ENCODE data around the gene SLC4A9. TPM values are rescaled to one million over a fixed set of nuclear protein-coding genes. Genes with fewer than 3 reads are reported as not detected.
"Not testable (repeated sequence)": the region's sequence is repeated elsewhere in the genome, so short reads cannot be mapped to it uniquely, and the experiment has no call there.

SLC4A9 gene
- total and polyA plus RNA-seq, 2 donors (not counting 1 experiment from before 2014, with no cell fraction given), result 0.10 TPM; not detected in 1

- Histone ChIP-seq H3K9ac (ENCODE audit: low read length) (peak overlapping the region; percentile 8), H3K27me3 (replicated peaks in 1 of 4; ENCODE audit: control extremely low read depth in 1 of 4, control insufficient read depth in 3 of 4, insufficient read depth in 4 of 4, low read length in 3 of 4) (peaks cover 0 to 8% (median 0%) of the 10 kb centered on the region in 4 experiments), H3K4me3 (ENCODE audit: control extremely low read depth in 1 of 5, extremely low read depth in 1 of 5, insufficient read depth in 1 of 5, low read depth in 2 of 5, low read length in 4 of 5) (no peak overlapping the region), H4K20me1 (ENCODE audit: control insufficient read depth, insufficient read depth, low read length, poor library complexity, severe bottlenecking) (no peaks in the 10 kb centered on the region), H3K4me2 (replicated peaks; ENCODE audit: low read depth, low read length, poor library complexity, severe bottlenecking) (peak overlapping the region; percentile 52), H3K79me2 (ENCODE audit: control insufficient read depth, insufficient read depth, low read length) (no peaks in the 10 kb centered on the region), H3K4me1 (ENCODE audit: control insufficient read depth in 2 of 2, insufficient read depth in 2 of 2, low read length in 2 of 2) (peaks cover 31 to 46% of the 10 kb centered on the region in 2 donors), H3K27ac (ENCODE audit: low read length in 2 of 2) (no peak overlapping the region), H3K36me3 (replicated peaks in 1 of 2; ENCODE audit: control extremely low read depth in 1 of 2, control insufficient read depth in 1 of 2, extremely low read depth in 1 of 2, insufficient read depth in 2 of 2, low read length in 1 of 2) (no peaks in the 10 kb centered on the region), H3K9me3 (ENCODE audit: control extremely low read depth in 1 of 3, control insufficient read depth in 2 of 3, insufficient read depth in 1 of 3, low read length in 2 of 3) (peaks cover 0 to 3% (median 0%) of the 10 kb centered on the region in 3 donors), H2AFZ (ENCODE audit: insufficient read depth, low read depth, low read length, poor library complexity, severe bottlenecking) (peak overlapping the region; percentile 52)
- ATAC-seq (ENCODE audit: low read depth) (peak; percentile 12), DNase-seq (peak; percentile 51)
- intact Hi-C loops (cut with micrococcal nuclease), result no loop called here
- Mint-ChIP-seq H3K4me3 (peak overlapping the region; percentile 20), H3K4me1 (peaks cover 40% of the 10 kb centered on the region), H3K27ac (no peak overlapping the region), H3K9me3 (ENCODE audit: insufficient read depth) (no peaks in the 10 kb centered on the region), H3K27me3 (no peaks in the 10 kb centered on the region)
- 0% methylated on average over 2 of the region's 6 CpGs for WGBS (ENCODE audit: insufficient coverage)
- ChIA-PET CTCF (interaction anchor here (1.0 to 18.0 kb wide), 3 partner anchors 10 to 96 kb away, joined by 4 to 594 read pairs (median 4); no protein-coding TSS in a partner anchor), POLR2A (no interaction called here)
- TF ChIP-seq CTCF (IDR thresholded peaks at IDR 0.05), result no peak
These were observed 17.7 kb upstream of the SLC4A9 start for GRCh38 chr5:140342287-140342686.

GRCh38 chr5:140342896-140343295, 17.1 kb upstream of the SLC4A9 start:
- peaks cover 44% of the 10 kb centered on the region for H3K4me1 Mint-ChIP-seq
- WGBS (ENCODE audit: insufficient coverage), result no CpG with 5 or more reads among the region's 1 CpG
- ATAC-seq (ENCODE audit: low read depth), result no peak
- Histone ChIP-seq H4K20me1 (ENCODE audit: control insufficient read depth, insufficient read depth, low read length, poor library complexity, severe bottlenecking) (no peaks in the 10 kb centered on the region), H2AFZ (ENCODE audit: insufficient read depth, low read depth, low read length, poor library complexity, severe bottlenecking) (peak overlapping the region; percentile 52), H3K4me3 (ENCODE audit: control extremely low read depth in 1 of 5, extremely low read depth in 1 of 5, insufficient read depth in 1 of 5, low read depth in 2 of 5, low read length in 4 of 5) (no peak overlapping the region), H3K9me3 (ENCODE audit: control extremely low read depth in 1 of 3, control insufficient read depth in 2 of 3, insufficient read depth in 1 of 3, low read length in 2 of 3) (peaks cover 0 to 3% (median 0%) of the 10 kb centered on the region in 3 donors), H3K79me2 (ENCODE audit: control insufficient read depth, insufficient read depth, low read length) (no peaks in the 10 kb centered on the region), H3K27ac (ENCODE audit: low read length in 2 of 2) (no peak overlapping the region), H3K4me2 (replicated peaks; ENCODE audit: low read depth, low read length, poor library complexity, severe bottlenecking) (peak overlapping the region; percentile 52), H3K4me1 (ENCODE audit: control insufficient read depth in 2 of 2, insufficient read depth in 2 of 2, low read length in 2 of 2) (peaks cover 37 to 52% of the 10 kb centered on the region in 2 donors), H3K9ac (ENCODE audit: low read length) (peak overlapping the region; percentile 8), H3K27me3 (replicated peaks in 1 of 4; ENCODE audit: control extremely low read depth in 1 of 4, control insufficient read depth in 3 of 4, insufficient read depth in 4 of 4, low read length in 3 of 4) (peaks cover 0 to 11% (median 0%) of the 10 kb centered on the region in 4 experiments), H3K36me3 (replicated peaks in 1 of 2; ENCODE audit: control extremely low read depth in 1 of 2, control insufficient read depth in 1 of 2, extremely low read depth in 1 of 2, insufficient read depth in 2 of 2, low read length in 1 of 2) (no peaks in the 10 kb centered on the region)
- intact Hi-C loops (cut with micrococcal nuclease), result no loop called here
- H3K9me3 Mint-ChIP-seq (ENCODE audit: insufficient read depth), result no peaks in the 10 kb centered on the region
- POLR2A ChIA-PET, result no interaction called here
- peak overlapping the region; percentile 20 for H3K4me3 Mint-ChIP-seq
- no peak for DNase-seq
- no peaks in the 10 kb centered on the region for H3K27me3 Mint-ChIP-seq
- no peak for TF ChIP-seq EZH2 (IDR thresholded peaks at IDR 0.05; ENCODE audit: borderline replicate concordance, insufficient read depth, low read depth, low read length, poor library complexity, severe bottlenecking)
- TF ChIP-seq CTCF (IDR thresholded peaks at IDR 0.05), result no peak
- CTCF ChIA-PET, result interaction anchor here (1.4 to 18.0 kb wide), 3 partner anchors 9 to 97 kb away, joined by 4 to 594 read pairs (median 9); no protein-coding TSS in a partner anchor
- no peak overlapping the region for H3K27ac Mint-ChIP-seq

- H3K27ac Mint-ChIP-seq; intact Hi-C loops (cut with micrococcal nuclease): not testable (repeated sequence)
These were observed 16.1 kb upstream of the SLC4A9 start for GRCh38 chr5:140343849-140344248.

More at GRCh38 chr5:140343849-140344248, 16.1 kb upstream of the SLC4A9 start:
- H3K27me3 Mint-ChIP-seq; H2AFZ ChIP-seq (ENCODE audit: insufficient read depth, low read depth, low read length, poor library complexity, severe bottlenecking); H3K4me3 ChIP-seq (ENCODE audit: control extremely low read depth in 1 of 5, extremely low read depth in 1 of 5, insufficient read depth in 1 of 5, low read depth in 2 of 5, low read length in 4 of 5); H4K20me1 ChIP-seq (ENCODE audit: control insufficient read depth, insufficient read depth, low read length, poor library complexity, severe bottlenecking); POLR2A ChIA-PET; H3K36me3 ChIP-seq (replicated peaks in 1 of 2; ENCODE audit: control extremely low read depth in 1 of 2, control insufficient read depth in 1 of 2, extremely low read depth in 1 of 2, insufficient read depth in 2 of 2, low read length in 1 of 2); ATAC-seq (ENCODE audit: low read depth); H3K9me3 ChIP-seq (ENCODE audit: control extremely low read depth in 1 of 3, control insufficient read depth in 2 of 3, insufficient read depth in 1 of 3, low read length in 2 of 3); H3K9me3 Mint-ChIP-seq (ENCODE audit: insufficient read depth); H3K9ac ChIP-seq (ENCODE audit: low read length); H3K4me3 Mint-ChIP-seq; H3K27ac ChIP-seq (ENCODE audit: low read length in 2 of 2); DNase-seq; H3K79me2 ChIP-seq (ENCODE audit: control insufficient read depth, insufficient read depth, low read length); H3K4me2 ChIP-seq (replicated peaks; ENCODE audit: low read depth, low read length, poor library complexity, severe bottlenecking): not testable (repeated sequence)
- CTCF ChIA-PET, result interaction anchor here (0.7 to 18.0 kb wide), 5 partner anchors 8 to 465 kb away, joined by 3 to 594 read pairs (median 9); no protein-coding TSS in a partner anchor
- Histone ChIP-seq H3K27me3 (replicated peaks in 1 of 4; ENCODE audit: control extremely low read depth in 1 of 4, control insufficient read depth in 3 of 4, insufficient read depth in 4 of 4, low read length in 3 of 4) (peaks cover 0 to 13% (median 0%) of the 10 kb centered on the region in 4 experiments), H3K4me1 (ENCODE audit: control insufficient read depth in 2 of 2, insufficient read depth in 2 of 2, low read length in 2 of 2) (peaks cover 47 to 62% of the 10 kb centered on the region in 2 donors)
- H3K4me1 Mint-ChIP-seq, result peaks cover 54% of the 10 kb centered on the region
- WGBS (ENCODE audit: insufficient coverage), result 100% methylated on average over 3 of the region's 8 CpGs

Data from B cell (primary cell).